Cortex of kidney (tissue), 1 donor: ENCODE results near the gene R3HDML.
"Not testable (repeated sequence)": the region's sequence is repeated elsewhere in the genome, so short reads cannot be mapped to it uniquely, and the experiment has no call there.

Source experiments
- DNase-seq: peaks from one replicate; lab custom pipeline; 2025; lab: John Stamatoyannopoulos, UW

R3HDML gene

DNA sequence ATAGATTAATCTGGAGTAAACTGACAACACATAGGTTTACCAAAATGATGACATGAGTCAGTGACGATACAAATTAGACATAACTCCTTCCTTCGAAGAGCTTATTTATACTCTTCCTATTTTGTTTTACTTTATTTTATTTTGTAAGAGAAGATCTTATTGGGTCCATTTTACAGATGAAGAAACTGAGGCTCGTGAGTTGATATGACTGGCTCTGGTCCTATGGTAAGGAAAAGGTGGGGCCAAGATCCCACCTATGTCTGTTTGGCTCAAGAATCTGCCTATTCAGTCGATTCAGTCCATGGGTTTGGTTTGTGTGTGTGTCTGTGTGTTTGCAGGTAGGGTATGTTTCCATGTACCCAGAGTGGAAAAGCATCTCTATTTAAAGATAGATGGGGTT lies 8.4 kb upstream of the R3HDML start:
- DNase-seq = no peak

DNA sequence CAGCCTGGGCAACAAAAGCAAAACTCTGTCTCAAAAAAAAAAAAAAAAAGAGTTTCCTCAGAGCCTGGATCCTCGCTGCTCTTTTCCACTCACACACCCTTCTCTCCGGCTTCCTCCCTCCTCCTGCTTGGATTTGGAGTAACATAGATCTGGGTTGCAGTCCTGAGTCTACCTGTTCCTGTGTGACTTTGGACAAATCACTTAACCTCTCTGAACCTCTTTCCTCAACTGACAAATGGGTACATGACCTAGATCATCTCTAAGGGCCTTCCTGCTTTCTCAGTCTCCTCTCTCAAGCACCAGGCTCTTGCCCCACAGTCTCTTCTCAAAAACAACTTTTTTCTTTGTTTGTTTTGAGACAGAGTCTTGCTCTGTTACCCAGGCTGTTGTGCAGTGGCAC lies 5.6 kb upstream of the R3HDML start:
- no peak for DNase-seq

DNA sequence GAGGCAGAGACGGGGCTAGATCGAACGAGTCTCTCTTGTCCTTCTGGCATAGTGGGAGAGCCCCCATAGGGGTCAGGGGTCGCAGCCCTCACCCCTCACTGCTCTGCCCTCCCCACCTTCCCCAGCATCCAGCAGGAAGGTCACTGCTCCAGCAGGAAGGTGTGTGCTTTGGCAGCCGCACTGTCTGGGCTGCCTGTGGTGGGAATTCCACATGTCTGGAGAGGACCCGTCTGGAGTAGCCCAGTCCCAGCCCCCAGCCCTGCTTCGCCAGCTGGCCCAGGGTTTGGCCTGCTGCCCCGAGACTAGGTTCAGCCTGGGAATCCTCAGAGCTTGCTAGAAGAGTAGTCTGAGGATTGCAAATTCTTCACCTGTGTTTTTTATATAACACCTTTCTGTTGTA lies 2.5 kb upstream of the R3HDML start:
- DNase-seq = no peak

DNA sequence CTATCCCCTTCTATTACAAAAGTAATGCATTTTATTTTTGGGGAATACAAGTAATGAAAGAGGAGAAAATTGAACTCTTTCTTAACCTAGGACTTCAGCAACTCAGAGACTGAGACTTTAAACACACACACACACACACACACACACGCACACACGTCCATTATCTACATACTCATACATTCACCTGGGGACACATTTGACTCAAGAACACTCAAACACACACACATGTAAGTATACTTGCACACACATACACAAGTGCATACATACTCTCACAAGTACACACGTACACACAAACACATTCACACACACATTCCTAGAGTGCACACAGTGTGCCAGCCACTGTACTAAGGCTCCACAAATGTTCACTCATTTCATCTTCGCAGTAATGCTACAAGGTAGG lies 2.1 kb upstream of the R3HDML start:
- DNase-seq = no peak

DNA sequence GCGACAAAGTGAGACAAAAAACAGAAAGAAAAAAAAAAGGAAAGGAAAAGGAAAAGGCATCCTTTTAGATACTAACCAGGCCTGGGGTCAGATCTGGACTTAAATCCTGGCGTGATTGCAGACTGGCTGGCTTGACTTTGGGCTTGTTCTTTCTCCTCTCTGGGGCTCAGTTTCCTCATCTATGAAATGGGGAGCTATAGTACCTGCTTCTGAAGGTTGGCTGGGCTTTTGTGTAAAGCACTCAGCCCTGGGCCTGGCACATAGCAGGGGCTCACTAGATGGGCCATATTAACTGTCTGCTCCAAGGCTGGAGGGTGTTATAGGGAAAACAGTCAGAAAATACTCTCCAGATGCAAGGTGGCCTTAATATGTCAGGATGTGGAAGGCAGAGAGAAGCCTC lies 1.2 kb upstream of the R3HDML start:
- no peak for DNase-seq

DNA sequence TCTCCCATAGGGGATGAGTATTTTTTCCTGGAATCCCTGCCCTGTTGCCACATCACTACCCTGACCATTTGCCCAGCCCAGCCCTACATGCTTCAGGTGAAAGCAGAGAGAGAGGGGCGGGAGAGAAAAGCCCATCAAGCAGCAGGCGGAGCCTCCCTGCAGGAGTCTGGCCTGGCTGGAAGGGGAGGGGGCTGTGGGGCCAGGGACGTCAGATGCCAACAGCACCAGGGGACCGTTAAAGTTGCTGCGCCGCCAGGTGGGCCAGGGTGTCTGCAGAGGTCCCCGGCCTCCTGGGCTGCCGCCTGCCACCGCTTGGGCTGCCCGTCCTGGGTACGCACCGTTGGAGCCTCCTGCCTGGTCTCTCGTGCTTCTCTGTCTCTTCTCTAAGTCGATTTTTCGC lies 757 bp upstream of the R3HDML start:
- DNase-seq = no peak

DNA sequence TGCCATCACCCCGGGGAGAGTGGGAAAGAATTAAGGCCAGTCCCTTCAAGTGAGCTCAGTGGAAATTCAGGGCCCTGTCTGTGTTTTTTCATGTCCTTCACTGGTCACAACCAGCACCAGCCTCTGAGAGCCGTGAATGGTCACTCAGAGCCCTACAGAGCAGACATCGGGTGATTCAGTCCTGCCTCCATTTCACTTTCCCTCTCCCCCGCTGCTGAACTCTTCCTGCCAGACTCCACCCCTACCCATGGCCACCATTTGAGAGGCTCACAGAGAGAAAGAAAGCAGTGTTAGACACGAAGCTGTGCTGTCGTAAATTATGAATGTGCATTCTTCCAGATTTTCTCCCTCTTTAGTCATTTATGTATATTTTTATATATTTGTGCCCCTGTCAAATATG lies 5.4 kb downstream of the R3HDML start:
- DNase-seq = no peak

DNA sequence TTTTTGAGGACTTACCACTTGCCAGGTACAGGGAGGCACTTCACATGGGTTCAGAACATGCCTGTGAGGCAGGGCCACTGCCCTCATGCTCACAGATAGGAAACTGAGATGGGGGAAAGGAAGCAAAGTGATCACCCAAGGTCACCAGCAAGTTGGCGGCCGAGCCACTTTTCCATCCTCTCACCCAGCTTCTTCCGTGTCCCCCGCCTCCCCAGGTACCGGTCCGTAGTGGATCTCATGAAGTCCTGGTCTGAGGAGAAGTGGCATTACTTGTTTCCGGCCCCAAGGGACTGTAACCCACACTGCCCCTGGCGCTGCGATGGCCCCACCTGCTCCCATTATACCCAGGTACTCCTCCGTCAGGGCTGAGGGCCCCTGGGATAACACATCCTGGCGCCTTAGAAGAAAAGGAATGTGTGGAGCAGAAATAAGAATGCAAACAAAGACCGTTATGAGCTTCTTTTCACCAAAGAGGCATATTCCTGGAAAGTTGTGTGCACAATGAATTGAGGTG lies 6.4 kb downstream of the R3HDML start:
- DNase-seq = no peak

DNA sequence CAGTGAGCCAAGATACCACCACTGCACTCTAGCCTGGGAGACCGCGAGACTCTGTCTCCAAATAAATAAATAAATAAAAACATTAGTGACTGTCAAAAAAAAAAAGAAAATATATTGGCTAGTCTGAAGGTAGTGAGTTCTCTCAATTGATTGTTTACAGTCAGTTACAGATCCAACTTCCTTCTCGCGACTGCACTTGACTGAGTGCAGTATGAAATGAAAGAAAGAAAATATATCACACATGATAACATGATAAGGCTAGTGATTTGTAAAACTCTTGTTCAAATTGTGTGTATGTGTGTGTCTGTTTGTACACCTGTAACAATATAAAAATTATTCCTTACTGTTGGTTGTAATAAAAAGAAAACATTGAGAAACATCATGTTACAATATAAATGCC lies 7.9 kb downstream of the R3HDML start:
- no peak for DNase-seq

DNA sequence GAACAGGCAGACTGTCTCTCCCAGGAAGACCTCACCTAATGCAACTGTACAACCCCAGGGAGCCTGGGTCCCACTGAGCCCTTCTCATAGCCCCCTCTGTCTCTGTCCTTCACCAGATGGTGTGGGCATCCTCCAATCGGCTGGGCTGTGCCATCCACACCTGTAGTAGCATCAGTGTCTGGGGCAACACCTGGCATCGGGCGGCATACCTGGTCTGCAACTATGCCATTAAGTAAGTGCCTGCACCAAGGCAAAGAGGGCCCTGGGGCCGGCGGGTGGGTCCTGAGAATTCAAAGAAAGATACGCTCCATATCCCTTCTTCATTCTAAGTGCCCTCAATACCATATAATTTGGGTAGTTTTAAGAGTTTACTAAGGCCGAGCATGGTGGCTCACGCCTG lies 8.3 kb downstream of the R3HDML start:
- no peak for DNase-seq

DNA sequence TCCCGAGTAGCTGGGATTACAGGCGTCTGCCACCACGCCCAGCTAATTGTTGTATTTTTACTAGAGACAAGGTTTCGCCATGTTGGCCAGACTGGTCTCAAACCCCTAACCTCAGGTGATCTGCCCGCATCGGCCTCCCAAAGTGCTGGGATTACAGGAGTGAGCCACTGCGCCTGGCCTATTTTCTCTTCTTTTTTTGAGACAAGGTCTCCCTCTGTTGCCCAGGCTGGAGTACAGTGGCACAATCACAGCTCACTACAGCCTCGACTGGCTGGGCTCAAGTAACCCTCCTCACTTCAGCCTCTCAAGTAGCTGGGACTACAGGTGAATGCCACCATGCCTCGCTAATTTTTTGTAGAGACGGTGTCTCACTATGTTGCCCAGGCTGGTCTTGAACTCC lies 9.1 kb downstream of the R3HDML start:
- not testable (repeated sequence) for DNase-seq

DNA sequence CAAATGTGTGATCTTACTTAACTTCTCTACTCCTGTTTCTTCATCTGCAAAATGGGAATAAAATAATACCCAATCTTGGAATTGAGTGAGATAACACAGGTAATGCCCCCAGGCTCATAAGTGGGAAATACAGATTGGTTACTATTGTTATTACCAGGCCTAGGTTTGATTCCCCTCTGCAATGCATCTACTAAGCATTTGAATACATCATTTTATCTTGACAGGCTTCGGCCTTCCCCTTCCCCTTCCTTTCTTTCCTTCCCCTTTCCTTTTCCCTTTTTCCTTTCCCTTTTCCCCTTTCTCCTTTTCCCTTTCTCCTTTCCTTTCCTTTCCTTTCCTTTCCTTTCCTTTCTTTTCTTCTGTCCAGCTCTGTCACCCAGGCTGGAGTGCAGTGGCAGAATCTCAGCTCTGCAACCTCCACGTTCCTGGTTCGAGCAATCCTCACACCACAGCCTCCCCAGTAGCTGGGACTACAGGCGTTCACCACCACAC lies 11.4 kb downstream of the R3HDML start:
- DNase-seq = no peak

DNA sequence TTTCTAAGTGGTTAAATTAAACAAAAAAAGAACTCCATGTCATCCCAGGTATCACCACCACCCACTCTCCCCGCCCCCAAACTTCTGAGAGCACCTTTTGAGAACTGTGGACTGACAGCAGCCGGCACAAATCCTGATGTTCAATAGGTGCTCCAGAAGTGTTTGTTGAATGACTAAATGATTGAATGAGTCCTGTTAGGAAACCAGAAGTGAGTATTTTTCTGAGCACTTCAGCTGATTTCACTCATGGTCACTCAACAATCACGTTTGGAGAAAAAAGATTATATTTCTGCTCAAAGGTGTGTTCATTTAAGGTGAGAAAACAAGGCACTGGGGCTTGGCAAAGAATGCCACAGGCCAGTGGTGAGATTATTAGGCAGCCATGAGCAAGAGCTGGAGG lies 12.5 kb downstream of the R3HDML start:
- DNase-seq = no peak

DNA sequence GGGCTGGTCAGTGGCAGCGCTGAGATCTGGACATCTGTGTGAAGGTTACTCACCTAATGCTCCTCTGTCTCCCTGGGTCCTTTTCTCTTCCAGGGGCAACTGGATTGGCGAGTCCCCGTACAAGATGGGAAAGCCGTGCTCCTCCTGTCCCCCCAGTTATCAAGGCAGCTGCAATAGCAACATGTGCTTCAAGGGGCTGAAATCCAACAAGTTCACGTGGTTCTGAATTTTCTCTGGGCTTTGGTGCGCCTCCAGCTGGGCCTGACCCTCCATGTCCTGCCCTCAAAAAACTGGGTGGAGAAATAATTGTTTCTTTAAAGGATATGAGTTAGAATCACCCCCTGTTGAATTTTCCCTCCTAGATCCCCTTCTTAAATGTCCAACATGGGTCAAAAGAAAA lies 13.7 kb downstream of the R3HDML start:
- DNase-seq = no peak

DNA sequence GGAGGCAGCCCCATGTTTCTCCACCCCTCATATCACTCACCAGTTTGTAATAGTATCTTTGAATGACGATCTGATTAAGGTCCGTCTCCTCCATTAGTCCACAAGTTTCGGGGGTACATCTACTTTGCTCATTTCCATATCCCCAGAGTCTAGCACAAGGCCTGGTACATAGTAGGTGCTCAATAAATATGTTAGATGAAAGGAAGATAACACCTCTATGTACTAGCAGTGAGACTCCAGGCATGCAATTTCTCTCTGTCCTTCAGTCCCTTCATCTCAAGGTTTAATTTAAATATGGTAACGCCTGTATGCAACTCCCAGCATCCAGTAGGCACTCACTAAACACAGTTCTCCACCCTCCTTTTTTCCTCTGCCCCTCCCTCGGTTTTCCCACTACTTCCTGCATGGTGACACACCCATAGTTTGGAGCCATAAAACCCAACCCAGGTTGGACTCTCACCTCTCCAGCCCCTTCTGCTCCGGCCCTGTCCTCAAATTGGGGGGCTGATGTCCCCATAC lies 18.2 kb downstream of the R3HDML start:
- DNase-seq = no peak

DNA sequence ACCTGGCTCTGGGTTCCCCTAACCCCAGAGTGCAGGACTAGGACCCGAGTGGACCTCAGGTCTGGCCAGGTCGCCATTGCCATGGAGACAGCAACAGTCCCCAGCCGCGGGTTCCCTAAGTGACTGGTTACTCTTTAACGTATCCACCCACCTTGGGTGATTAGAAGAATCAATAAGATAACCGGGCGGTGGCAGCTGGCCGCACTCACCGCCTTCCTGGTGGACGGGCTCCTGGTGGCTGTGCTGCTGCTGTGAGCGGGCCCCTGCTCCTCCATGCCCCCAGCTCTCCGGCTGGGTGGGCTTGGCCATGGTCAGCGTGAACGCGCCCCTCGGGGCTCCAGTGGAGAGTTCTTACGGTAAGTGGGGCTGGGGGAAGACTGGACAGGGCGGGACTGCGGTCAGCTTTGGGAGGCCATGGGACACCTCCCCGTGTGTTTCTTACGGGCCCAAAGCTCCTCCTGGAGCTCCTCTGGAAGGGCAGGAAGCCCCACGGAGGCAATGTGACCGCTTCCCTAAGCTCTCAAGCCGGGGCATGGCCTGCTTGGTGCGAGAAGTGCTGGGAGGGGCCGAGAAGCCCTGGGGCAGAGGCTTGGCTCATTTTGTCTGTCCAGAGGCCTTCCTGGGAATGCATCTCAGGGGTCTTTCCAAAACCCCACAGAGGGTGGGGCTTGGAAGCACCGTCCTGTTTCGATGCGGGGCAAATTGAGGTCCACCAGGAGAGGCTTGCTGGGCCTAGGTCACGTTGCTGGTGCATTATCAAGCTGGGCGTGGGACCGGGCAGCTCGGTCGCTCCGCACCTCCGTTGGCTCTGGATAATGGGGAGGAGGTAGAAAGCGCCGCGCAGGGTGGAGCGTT lies 18.9 kb downstream of the R3HDML start, which contains the start of gene HNF4A:
Gene HNF4A, plus strand, starts transcription at position 202 of the 855 bp plus-strand sequence. Its CDS starts 106 bp downstream, at position 308.
- no peak for DNase-seq

DNA sequence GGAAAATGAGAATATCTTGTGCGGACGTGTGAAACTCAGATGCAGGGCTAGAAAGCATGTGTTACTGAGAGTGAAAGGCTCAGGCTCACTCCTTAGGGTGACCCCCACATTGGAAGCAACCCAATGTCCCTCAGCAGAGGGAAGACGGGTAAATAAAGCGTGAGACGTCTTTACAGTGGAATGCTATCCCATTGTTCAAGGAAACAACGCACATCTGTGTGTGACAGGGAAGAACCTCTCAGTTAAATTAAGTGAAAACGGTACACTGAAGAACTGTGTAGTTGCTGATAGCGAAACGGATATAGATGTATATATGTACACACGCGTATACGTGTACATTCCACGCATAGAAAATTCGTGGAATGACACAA lies 19.5 kb downstream of the R3HDML start:
- DNase-seq = no peak

DNA sequence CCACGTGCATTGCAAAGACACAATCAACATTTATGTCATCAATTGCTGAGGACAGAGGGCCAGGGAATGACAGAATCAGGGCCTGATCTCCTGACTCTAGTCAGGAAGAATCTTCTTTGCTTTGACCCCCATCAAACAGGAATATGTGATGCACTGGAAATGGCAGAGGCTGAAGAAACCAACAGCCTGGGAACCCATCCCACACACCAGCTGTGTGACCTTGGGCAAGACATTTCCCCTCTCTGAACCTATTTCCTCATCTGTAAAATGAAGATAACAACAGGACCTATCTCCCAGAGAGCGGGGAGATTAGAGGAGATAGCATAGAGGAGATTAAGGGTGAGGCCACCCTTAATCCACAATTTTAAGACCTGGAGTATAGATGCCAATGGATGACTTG lies 20.2 kb downstream of the R3HDML start:
- no peak for DNase-seq

DNA sequence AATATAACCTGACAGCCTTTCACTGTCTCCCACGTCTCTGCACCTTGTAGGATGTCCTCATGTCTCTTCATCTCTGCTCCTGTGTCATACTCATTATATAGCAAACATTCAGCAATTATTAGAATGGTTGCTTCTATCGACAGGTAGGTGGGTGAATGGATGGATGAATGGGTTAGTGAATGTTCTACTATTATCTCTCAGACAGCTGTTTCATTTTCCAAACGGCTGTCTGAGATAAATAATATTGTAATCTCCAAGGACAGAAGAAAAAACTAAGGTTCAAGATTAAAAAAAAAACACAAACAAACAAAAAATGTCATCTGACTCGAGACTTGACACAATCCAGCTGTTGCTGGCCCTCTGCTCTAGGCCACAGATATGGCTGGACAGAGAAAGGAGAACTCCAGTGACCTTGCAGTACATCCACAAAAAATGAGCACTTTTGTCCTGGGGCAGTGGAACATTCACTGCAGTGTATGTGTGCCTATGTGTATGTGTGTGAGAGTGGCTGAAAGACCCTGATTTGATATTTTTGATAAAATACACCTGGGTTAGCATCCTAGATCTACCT lies 20.8 kb downstream of the R3HDML start:
- DNase-seq = no peak

DNA sequence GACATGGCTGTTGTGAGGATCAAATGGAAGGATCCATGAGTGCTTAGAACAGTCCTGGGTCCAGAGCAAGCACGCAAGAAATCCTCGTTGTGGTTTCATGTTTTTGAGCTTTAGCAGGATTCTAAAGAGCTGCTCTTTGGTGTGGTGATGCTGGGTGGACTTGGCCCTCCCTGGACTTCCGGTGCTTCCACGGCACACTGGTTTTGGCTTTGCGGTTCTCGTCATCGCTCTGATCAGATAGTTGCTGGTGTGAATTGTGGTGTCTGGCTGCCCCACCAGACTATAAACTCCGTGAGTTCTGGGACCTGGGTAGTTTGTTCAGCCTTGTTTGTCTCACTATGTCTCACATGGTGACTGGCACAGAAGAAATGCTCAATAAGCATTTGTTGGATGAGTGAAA lies 21.9 kb downstream of the R3HDML start:
- no peak for DNase-seq

DNA sequence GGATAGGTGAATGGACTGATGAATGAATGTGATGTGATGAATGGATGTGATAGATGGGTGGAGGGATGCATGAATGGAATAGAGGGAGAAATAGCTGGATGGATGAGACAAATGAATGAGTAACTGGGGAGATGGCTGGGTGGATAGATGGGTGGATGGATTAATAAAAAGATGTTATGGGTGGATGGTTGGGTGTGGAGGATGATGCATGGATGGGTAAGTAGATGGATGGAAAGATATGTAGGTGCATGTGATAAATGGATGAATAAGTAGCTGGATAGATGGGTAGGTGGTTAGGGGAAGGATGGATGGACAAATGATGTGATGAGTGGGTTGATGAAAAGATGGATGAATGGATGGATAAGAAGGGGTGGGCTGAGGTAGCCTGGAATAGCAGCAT lies 23.4 kb downstream of the R3HDML start:
- no peak for DNase-seq

DNA sequence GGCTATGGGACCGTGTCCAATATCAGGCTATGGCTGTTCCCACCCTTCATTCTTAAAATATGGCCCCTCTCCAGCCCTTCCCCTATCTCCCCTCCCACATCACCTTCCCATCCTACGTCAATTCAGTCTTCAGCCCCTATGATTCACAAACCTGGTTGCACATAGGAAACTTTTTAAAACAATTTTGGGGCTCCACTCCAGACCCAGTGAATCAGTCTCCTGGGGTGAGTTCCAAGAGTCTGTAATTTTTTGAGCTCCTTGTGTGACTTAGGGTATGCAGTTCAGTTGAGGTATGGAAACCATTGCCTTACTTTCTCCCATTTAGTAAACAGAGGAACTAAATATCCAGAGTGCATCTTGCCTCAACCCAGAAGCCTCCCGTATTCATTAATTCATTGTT lies 24.2 kb downstream of the R3HDML start:
- DNase-seq = no peak

DNA sequence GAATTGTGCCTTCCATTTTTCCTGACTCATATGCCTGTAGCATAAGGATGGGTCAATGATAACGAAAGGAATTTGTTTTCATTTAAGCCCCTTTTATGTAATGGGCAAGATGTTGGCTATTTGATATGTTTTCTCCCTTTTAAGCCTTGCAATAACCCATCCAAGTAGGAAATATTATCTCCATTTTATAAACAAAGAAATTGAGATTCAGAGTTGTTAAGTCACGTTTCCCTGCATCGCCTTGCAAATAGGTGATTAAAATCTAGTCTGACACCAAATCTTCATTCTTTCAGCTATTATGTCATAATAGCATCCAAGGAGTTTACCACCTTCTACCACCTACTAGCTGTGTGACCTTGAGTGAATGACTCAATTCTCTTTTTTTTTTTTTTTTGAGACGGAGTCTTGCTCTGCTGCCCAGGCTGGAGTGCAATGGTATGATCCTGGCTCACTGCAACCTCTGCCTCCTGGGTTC lies 25.7 kb downstream of the R3HDML start:
- no peak for DNase-seq
